MCF 10A (cell line): ENCODE data around the gene RAD51C. TPM values are rescaled to one million over a fixed set of nuclear protein-coding genes. Genes with fewer than 3 reads are reported as not detected.
"Not testable (repeated sequence)": the region's sequence is repeated elsewhere in the genome, so short reads cannot be mapped to it uniquely, and the experiment has no call there.

Experiments used
- BruUV-seq: library from RNA; stranded (reverse); fragments of 400-500 nt; replicated peaks from 2 replicates; lab custom pipeline; 2021; lab: Mats Ljungman, UMichigan
- CTCF ChIA-PET: fragments of 300-600 bp; sonication (Branson Sonifier 250); formaldehyde crosslinking; extraction: SDS; loops from one replicate; lab custom pipeline; 2021; ENCODE audit warnings: antibody characterized with exemption, inconsistent platforms; lab: Yijun Ruan, JAX
- POLR2A ChIA-PET: fragments of 300-600, 350-650 bp; sonication (Branson Sonifier 250); formaldehyde crosslinking; extraction: SDS; loops from one replicate; lab custom pipeline; 2020; ENCODE audit warnings: antibody characterized with exemption, inconsistent platforms; lab: Yijun Ruan, JAX
- DNase-seq: peaks from one replicate; pipeline ENCODE4 v3.0.0-alpha.2; 2018; ENCODE audit not compliant: unreplicated experiment
- H3K27ac Mint-ChIP-seq: one replicate; pipeline ENCODE4 v1.8.0; 2022; ENCODE audit warnings: mild to moderate bottlenecking, low read depth, mixed read lengths; ENCODE audit not compliant: unreplicated experiment
- H3K27me3 Mint-ChIP-seq: one replicate; pipeline ENCODE4 v1.8.0; 2022; ENCODE audit warnings: mixed read lengths; ENCODE audit not compliant: insufficient read depth, unreplicated experiment
- H3K36me3 Mint-ChIP-seq: one replicate; pipeline ENCODE4 v1.8.0; 2022; ENCODE audit warnings: mild to moderate bottlenecking, moderate library complexity, mixed read lengths; ENCODE audit not compliant: insufficient read depth, unreplicated experiment
- H3K4me1 Mint-ChIP-seq: one replicate; pipeline ENCODE4 v1.8.0; 2022; ENCODE audit warnings: mixed read lengths; ENCODE audit not compliant: insufficient read depth, unreplicated experiment
- H3K4me3 Mint-ChIP-seq: one replicate; pipeline ENCODE4 v1.8.0; 2022; ENCODE audit warnings: mild to moderate bottlenecking, moderate library complexity, mixed read lengths; ENCODE audit not compliant: unreplicated experiment
- H3K9me3 Mint-ChIP-seq: one replicate; pipeline ENCODE4 v1.8.0; 2022; ENCODE audit warnings: mixed read lengths; ENCODE audit not compliant: unreplicated experiment
- CTCF ChIP-seq: fragments of 200-600 bp; IDR thresholded peaks from one replicate; pipeline ENCODE4 v1.8.0; 2022; ENCODE audit warnings: antibody characterized with exemption, mild to moderate bottlenecking; ENCODE audit not compliant: unreplicated experiment
- intact Hi-C: fragments of 100-400 bp; cut with micrococcal nuclease; formaldehyde crosslinking; loops from 2 replicates; pipeline ENCODE4 v1.14.1; 2022
- total RNA-seq: library from RNA; stranded (reverse); gene quantifications from 2 replicates; pipeline ENCODE4 v1.2.3, GENCODE V29; 2022

RAD51C gene
- total RNA-seq, 1 experiment from 2014 or later: 59.5 TPM

- Mint-ChIP-seq H3K36me3 (no peaks in the 10 kb centered on the region), H3K4me1 (no peaks in the 10 kb centered on the region), H3K9me3 (no peaks in the 10 kb centered on the region), H3K4me3 (no peak overlapping the region), H3K27ac (no peak overlapping the region), H3K27me3 (peaks cover 7% of the 10 kb centered on the region)
- no TSS peak for BruUV-seq
- intact Hi-C loops: no loop called here
- DNase-seq: no peak
- TF ChIP-seq CTCF: no peak
- ChIA-PET POLR2A (interaction anchor here (1.0 kb wide), 1 partner anchor 9 kb away, joined by 3 read pairs; no protein-coding TSS in a partner anchor), CTCF (no interaction called here)
These were observed 23.8 kb upstream of the RAD51C start for GRCh38 chr17:58668598-58668935.

GRCh38 chr17:58669853-58670252 is 22.5 kb upstream of the RAD51C start:
- Mint-ChIP-seq H3K36me3 (no peaks in the 10 kb centered on the region), H3K4me3 (no peak overlapping the region), H3K27ac (no peak overlapping the region), H3K27me3 (peaks cover 7% of the 10 kb centered on the region), H3K9me3 (no peaks in the 10 kb centered on the region), H3K4me1 (no peaks in the 10 kb centered on the region)
- BruUV-seq: no TSS peak
- POLR2A ChIA-PET: interaction anchor here (0.6 kb wide), 1 partner anchor 663 kb away, joined by 3 read pairs; the partner anchor contains the start of gene SRSF1
- DNase-seq: no peak
- no peak for TF ChIP-seq CTCF
- intact Hi-C loops: no loop called here
- CTCF ChIA-PET: no interaction called here

- POLR2A ChIA-PET: no interaction called here
- no peak overlapping the region for H3K27ac Mint-ChIP-seq
- TF ChIP-seq CTCF: no peak
- peaks cover 7% of the 10 kb centered on the region for H3K27me3 Mint-ChIP-seq
- H3K4me1 Mint-ChIP-seq: no peaks in the 10 kb centered on the region
- BruUV-seq: no TSS peak
- no peak for DNase-seq
- CTCF ChIA-PET: interaction anchor here (1.2 kb wide), 1 partner anchor 84 kb away, joined by 3 read pairs; no protein-coding TSS in a partner anchor
- H3K4me3 Mint-ChIP-seq: no peak overlapping the region
- intact Hi-C loops: no loop called here
- H3K9me3 Mint-ChIP-seq: no peaks in the 10 kb centered on the region
- no peaks in the 10 kb centered on the region for H3K36me3 Mint-ChIP-seq
These were observed 20.4 kb upstream of the RAD51C start for GRCh38 chr17:58671969-58672368.

GRCh38 chr17:58677194-58677880 is 15.1 kb upstream of the RAD51C start:
- no peaks in the 10 kb centered on the region for H3K27me3 Mint-ChIP-seq
- CTCF ChIA-PET: interaction anchor here (0.6 kb wide), 2 partner anchors 156 to 429 kb away, joined by 5 to 6 read pairs; partner anchors contain the start of gene TRIM37
- POLR2A ChIA-PET: interaction anchor here (0.8 to 3.7 kb wide), 2 partner anchors 18 to 46 kb away, joined by 3 to 25 read pairs; no protein-coding TSS in a partner anchor
- H3K9me3 Mint-ChIP-seq: no peaks in the 10 kb centered on the region
- no peak overlapping the region for H3K27ac Mint-ChIP-seq
- DNase-seq: no peak
- BruUV-seq: no TSS peak
- no peak for TF ChIP-seq CTCF
- intact Hi-C loops: no loop called here
- H3K36me3 Mint-ChIP-seq: no peaks in the 10 kb centered on the region
- H3K4me1 Mint-ChIP-seq: peaks cover 12% of the 10 kb centered on the region
- no peak overlapping the region for H3K4me3 Mint-ChIP-seq

- H3K4me3 Mint-ChIP-seq, BruUV-seq, H3K9me3 Mint-ChIP-seq, CTCF ChIA-PET, intact Hi-C loops, DNase-seq, H3K27me3 Mint-ChIP-seq, H3K27ac Mint-ChIP-seq, H3K36me3 Mint-ChIP-seq: not testable (repeated sequence)
- POLR2A ChIA-PET: interaction anchor here (0.7 to 3.7 kb wide), 4 partner anchors 14 to 101 kb away, joined by 3 to 25 read pairs (median 4); no protein-coding TSS in a partner anchor
- H3K4me1 Mint-ChIP-seq: peaks cover 12% of the 10 kb centered on the region
These were observed 14.1 kb upstream of the RAD51C start for GRCh38 chr17:58678287-58678686.
